Muscle of leg (tissue), 11 donors: Measurements from ENCODE around the gene RNASE9. TPM values are rescaled to one million over a fixed set of nuclear protein-coding genes. Genes with fewer than 3 reads are reported as not detected.
"Not testable (repeated sequence)": the region's sequence is repeated elsewhere in the genome, so short reads cannot be mapped to it uniquely, and the experiment has no call there.

Experiments used
- DNase-seq: peaks from one replicate; pipeline ENCODE4 v3.0.0; 2013
- H3K27ac ChIP-seq: one replicate; pipeline ENCODE4 v1.5.1; 2013; ENCODE audit warnings: mild to moderate bottlenecking, low read length, control low read depth
- H3K27me3 ChIP-seq: one replicate; pipeline ENCODE4 v1.6.1; 2013; ENCODE audit warnings: low read length; ENCODE audit not compliant: control insufficient read depth, insufficient read depth
- H3K36me3 ChIP-seq: one replicate; pipeline ENCODE4 v1.6.1; 2013; ENCODE audit warnings: low read length; ENCODE audit not compliant: control insufficient read depth, insufficient read depth
- H3K4me1 ChIP-seq: one replicate; pipeline ENCODE4 v1.6.1; 2013; ENCODE audit warnings: low read length; ENCODE audit not compliant: control insufficient read depth, insufficient read depth
- H3K4me3 ChIP-seq: one replicate; pipeline ENCODE4 v1.5.1; 2013; ENCODE audit warnings: low read length, control low read depth
- H3K9me3 ChIP-seq: replicated peaks from 2 replicates; pipeline ENCODE4 v1.6.1; 2013; ENCODE audit warnings: low read depth, low read length; ENCODE audit not compliant: control insufficient read depth
- WGBS: methylation state at CpG from one replicate; pipeline ENCODE4 v1.1.5; 2013; ENCODE audit warnings: missing lambda C conversion rate; ENCODE audit not compliant: insufficient coverage; 5-methylcytosine and 5-hydroxymethylcytosine counted together
- polyA plus RNA-seq, 8 donors: library from polyadenylated mRNA; unstranded; fragments of 120-200 nt; gene quantifications; one replicate each; pipeline versions ENCODE4 v1.2.1 to v1.2.3, GENCODE V29; 2013; ENCODE audit warnings: inconsistent platforms in 1 of 8, low replicate concordance in 1 of 8; ENCODE audit not compliant: insufficient read length in 8 of 8, insufficient read depth in 1 of 8
- total RNA-seq: library from RNA; stranded (reverse); fragments of 120-200 nt; gene quantifications from one replicate; pipeline ENCODE4 v1.2.4, GENCODE V29; 2013

The RNASE9 gene
- total and polyA plus RNA-seq, 9 donors = not detected

- Histone ChIP-seq H3K27ac (no peak overlapping the region), H3K4me1 (no peaks in the 10 kb centered on the region), H3K9me3 (no peaks in the 10 kb centered on the region), H3K4me3 (no peak overlapping the region), H3K36me3 (no peaks in the 10 kb centered on the region), H3K27me3 (no peaks in the 10 kb centered on the region)
- 60% methylated on average over 1 of the region's 3 CpGs for WGBS
- DNase-seq = no peak
Measured at GRCh38 chr14:20578325-20578724, 17.5 kb upstream of the RNASE9 start.

GRCh38 chr14:20572382-20572990 is 11.6 kb upstream of the RNASE9 start:
- DNase-seq, H3K4me3 ChIP-seq, H3K27me3 ChIP-seq, H3K4me1 ChIP-seq, H3K27ac ChIP-seq, H3K36me3 ChIP-seq: not testable (repeated sequence)
- peaks cover 13% of the 10 kb centered on the region for H3K9me3 ChIP-seq
- WGBS = no CpG with 5 or more reads among the region's 4 CpGs

- not testable (repeated sequence) for DNase-seq, H3K36me3 ChIP-seq, H3K27me3 ChIP-seq, H3K27ac ChIP-seq, H3K4me3 ChIP-seq, H3K4me1 ChIP-seq
- WGBS = no CpG with 5 or more reads among the region's 1 CpG
- H3K9me3 ChIP-seq = peaks cover 13% of the 10 kb centered on the region
Measured at GRCh38 chr14:20570720-20571119, 9.9 kb upstream of the RNASE9 start.

DNA sequence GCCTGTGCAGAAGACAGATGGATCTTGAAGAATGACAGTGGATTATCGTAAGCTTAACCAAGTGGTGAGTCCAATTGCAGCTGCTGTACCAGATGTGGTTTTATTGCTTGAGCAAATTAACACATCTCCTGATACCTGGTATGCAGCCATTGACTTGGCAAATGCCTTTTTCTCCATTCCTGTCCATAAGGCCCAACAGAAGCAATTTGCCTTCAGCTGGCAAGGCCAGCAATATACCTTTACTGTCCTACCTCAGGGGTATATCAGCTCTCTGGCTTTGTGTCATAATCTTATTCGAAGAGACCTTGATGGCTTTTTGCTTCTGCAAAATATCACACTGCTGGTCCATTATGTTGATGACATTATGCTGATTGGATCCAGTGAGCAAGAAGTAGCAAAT is 9.0 kb upstream of the RNASE9 start:
- not testable (repeated sequence) for H3K4me3 ChIP-seq, H3K27me3 ChIP-seq, H3K4me1 ChIP-seq, H3K27ac ChIP-seq, H3K36me3 ChIP-seq, DNase-seq
- no CpG with 5 or more reads among the region's 2 CpGs for WGBS
- H3K9me3 ChIP-seq = peaks cover 13% of the 10 kb centered on the region

DNA sequence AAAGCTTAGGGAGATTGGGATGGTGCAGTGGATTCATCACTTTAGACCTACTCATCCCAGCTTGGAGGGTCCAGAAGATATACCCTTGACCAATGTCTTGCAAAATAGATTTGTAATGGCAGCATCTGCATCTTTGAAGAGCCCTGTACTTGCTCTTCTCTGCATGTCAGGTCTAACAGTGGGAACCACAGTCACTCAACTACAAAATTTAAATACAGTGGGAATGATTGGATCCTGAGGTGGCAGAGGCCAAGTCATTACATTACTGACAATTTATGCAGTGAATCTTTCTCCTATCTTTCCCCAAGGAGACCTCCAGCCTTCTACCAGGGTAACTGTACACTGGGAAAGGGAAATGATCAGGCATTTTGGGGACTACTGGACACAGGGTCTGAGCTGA is 8.2 kb upstream of the RNASE9 start:
- H3K36me3 ChIP-seq = no peaks in the 10 kb centered on the region
- no peak overlapping the region for H3K27ac ChIP-seq
- no peaks in the 10 kb centered on the region for H3K27me3 ChIP-seq
- peaks cover 13% of the 10 kb centered on the region for H3K9me3 ChIP-seq
- H3K4me3 ChIP-seq = no peak overlapping the region
- H3K4me1 ChIP-seq = no peaks in the 10 kb centered on the region
- DNase-seq = no peak

DNA sequence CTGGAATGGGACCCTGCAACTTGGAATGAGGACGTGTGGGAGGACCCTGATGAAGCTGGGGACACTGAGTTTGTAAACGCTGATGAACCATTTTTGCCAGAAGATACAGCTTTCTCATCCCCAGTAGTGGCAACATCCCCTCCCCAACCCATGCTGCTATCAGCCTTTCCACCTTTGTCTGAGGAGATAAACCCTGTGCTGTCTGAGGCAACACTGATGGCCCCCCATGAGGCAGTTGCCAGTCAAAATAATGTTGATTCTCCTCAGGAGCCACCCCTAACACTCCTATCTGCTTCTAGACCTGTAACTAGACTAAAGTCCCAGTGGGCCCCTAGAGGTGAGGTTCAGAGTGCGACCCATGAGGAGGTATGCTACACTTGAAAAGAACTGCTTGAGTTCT is 7.5 kb upstream of the RNASE9 start:
- H3K27ac ChIP-seq = no peak overlapping the region
- no peaks in the 10 kb centered on the region for H3K4me1 ChIP-seq
- H3K27me3 ChIP-seq = no peaks in the 10 kb centered on the region
- no peaks in the 10 kb centered on the region for H3K36me3 ChIP-seq
- no peak for DNase-seq
- peaks cover 13% of the 10 kb centered on the region for H3K9me3 ChIP-seq
- no peak overlapping the region for H3K4me3 ChIP-seq
- 83% methylated on average over 3 of the region's 3 CpGs for WGBS

DNA sequence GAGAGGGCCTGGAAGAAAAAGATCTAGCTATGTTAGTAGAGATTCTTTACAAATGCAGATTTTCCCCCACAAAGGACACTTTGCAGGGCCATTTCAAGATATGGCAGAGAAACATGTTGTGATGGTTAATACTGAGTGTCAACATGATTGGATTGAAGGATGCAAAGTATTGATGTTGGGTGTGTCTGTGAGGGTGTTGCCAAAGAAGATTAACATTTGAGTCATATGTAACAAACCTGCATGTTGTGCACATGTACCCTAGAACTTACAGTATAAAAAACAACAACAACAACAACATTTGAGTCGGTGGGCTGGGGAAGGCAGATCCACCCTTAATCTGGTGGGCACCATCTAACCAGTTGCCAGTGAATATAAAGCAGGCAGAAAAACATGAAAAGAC is 6.4 kb upstream of the RNASE9 start:
- not testable (repeated sequence) for DNase-seq, H3K27ac ChIP-seq, H3K4me3 ChIP-seq, H3K27me3 ChIP-seq, H3K36me3 ChIP-seq, H3K4me1 ChIP-seq
- WGBS = no CpG with 5 or more reads among the region's 1 CpG
- H3K9me3 ChIP-seq = peaks cover 13% of the 10 kb centered on the region

DNA sequence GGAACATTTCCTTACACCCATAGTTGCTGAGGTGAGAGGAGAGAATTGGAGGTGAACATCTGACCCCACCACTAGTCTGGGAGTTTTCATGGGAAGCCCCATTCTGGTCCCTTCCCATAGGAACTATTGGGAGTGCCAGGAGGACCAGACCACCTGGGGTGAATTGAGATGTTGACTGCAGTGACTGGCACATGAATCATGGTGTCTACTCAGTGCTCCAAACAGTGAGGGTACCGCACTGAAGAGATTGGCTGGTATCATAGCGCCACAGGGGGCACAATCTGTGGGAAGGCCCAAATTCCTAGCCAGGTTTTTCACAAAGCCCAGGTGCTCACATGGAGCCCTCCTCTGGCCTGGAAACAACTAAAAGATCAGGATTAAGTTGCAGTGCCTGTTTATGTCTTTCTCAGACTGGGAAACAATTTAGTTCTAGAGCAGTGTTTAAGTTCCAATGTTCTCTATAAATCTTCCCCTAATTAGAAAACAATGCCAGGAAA is 3.7 kb upstream of the RNASE9 start:
- Histone ChIP-seq H3K36me3 (no peaks in the 10 kb centered on the region), H3K9me3 (peaks cover 12% of the 10 kb centered on the region), H3K4me1 (no peaks in the 10 kb centered on the region), H3K27ac (no peak overlapping the region), H3K27me3 (no peaks in the 10 kb centered on the region), H3K4me3 (no peak overlapping the region)
- DNase-seq = no peak
- WGBS = 95% methylated on average over 2 of the region's 2 CpGs

DNA sequence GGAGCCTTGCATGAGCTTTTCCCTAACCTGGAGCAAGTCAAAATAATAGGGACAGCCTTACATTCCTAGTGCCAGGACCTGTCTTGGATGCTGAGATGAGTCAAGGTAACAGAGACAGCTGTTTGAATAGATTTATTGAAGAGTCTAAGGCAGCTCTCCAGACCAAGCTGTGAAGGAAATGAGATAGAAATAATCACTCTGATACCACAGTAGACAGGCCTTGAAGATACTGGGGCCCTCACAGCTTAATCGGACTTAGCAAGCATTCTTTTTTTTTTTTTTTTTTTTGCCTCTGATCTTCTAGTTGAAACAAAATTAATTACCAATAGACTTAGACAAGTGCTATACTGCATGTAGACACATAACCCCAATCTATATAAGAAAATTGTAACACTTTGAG is 3.1 kb upstream of the RNASE9 start:
- DNase-seq = no peak
- no CpG with 5 or more reads among the region's 1 CpG for WGBS
- Histone ChIP-seq H3K4me1 (no peaks in the 10 kb centered on the region), H3K27ac (no peak overlapping the region), H3K4me3 (no peak overlapping the region), H3K9me3 (peaks cover 7% of the 10 kb centered on the region), H3K36me3 (no peaks in the 10 kb centered on the region), H3K27me3 (no peaks in the 10 kb centered on the region)

DNA sequence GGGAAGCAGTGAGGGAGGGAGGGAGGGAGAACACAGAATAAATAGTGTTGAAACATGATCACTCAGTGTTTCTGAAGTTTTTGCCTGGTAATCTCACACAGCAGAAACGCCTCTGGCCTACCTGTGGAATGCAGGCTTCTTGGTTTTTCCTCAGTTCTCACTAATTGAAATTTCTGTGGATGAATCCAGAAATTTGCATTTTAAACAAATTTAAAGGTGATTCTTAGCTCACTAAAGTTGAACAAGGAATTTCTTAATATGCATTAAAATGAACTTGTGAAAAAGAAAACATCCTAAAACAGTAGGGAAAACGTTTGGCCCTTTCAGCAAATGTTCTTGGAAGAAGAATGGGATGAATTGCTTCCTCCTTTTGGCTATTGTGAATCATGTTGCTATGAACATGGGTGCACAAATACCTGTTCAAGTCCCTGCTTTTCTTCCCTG is 1.4 kb downstream of the RNASE9 start:
- no peak overlapping the region for H3K4me3 ChIP-seq
- H3K36me3 ChIP-seq = no peaks in the 10 kb centered on the region
- no peaks in the 10 kb centered on the region for H3K4me1 ChIP-seq
- WGBS = 20% methylated on average over 1 of the region's 2 CpGs
- no peak for DNase-seq
- H3K9me3 ChIP-seq = no peaks in the 10 kb centered on the region
- no peak overlapping the region for H3K27ac ChIP-seq
- no peaks in the 10 kb centered on the region for H3K27me3 ChIP-seq

GRCh38 chr14:20557212-20557542 is 3.7 kb downstream of the RNASE9 start:
- no peaks in the 10 kb centered on the region for H3K4me1 ChIP-seq
- no peaks in the 10 kb centered on the region for H3K27me3 ChIP-seq
- WGBS = no CpG with 5 or more reads among the region's 2 CpGs
- DNase-seq = no peak
- no peak overlapping the region for H3K27ac ChIP-seq
- H3K9me3 ChIP-seq = no peaks in the 10 kb centered on the region
- no peaks in the 10 kb centered on the region for H3K36me3 ChIP-seq
- no peak overlapping the region for H3K4me3 ChIP-seq
